DND-41 (cell line): Measurements from ENCODE around the gene MUC6.

ENCODE experiments used
- ATAC-seq: fragments of 200-7000 bp; cut with Tn5 transposase; 3 replicates; pipeline ENCODE4 v1.9.1; 2021; ENCODE audit warnings: low read depth; ENCODE audit not compliant: insufficient read depth
- DNase-seq: peaks from one replicate; pipeline ENCODE4 v3.0.0-alpha.2; 2020
- H2AFZ ChIP-seq: 2 replicates; pipeline ENCODE4 v1.6.0; 2012; ENCODE audit warnings: low read depth, low read length
- H3K27ac ChIP-seq: 2 replicates; pipeline ENCODE4 v1.5.1; 2012; ENCODE audit warnings: low read length, inconsistent platforms
- H3K27me3 ChIP-seq: fragments of 200-600 bp; sonication (generic); 2 replicates; pipeline ENCODE4 v1.6.0; 2012; ENCODE audit warnings: low read length, mild to moderate bottlenecking, inconsistent platforms; ENCODE audit not compliant: insufficient read depth, poor library complexity
- H3K36me3 ChIP-seq: 2 replicates; pipeline ENCODE4 v1.5.1; 2012; ENCODE audit warnings: low read length, inconsistent platforms; ENCODE audit not compliant: insufficient read depth
- H3K4me1 ChIP-seq: 2 replicates; pipeline ENCODE4 v1.5.1; 2012; ENCODE audit warnings: mild to moderate bottlenecking, low read length; ENCODE audit not compliant: insufficient read depth
- H3K4me2 ChIP-seq: 2 replicates; pipeline ENCODE4 v1.6.0; 2012; ENCODE audit warnings: mild to moderate bottlenecking, moderate library complexity, low read length, inconsistent platforms; ENCODE audit not compliant: insufficient read depth
- H3K4me3 ChIP-seq, 2 experiments: fragments of 200-600 bp in 1 of 2; shearing (Covaris generic) in 1 of 2; 2 replicates each; pipeline ENCODE4 v1.5.1; 2012 to 2016; ENCODE audit warnings: inconsistent platforms in 2 of 2, low read length in 2 of 2, mild to moderate bottlenecking in 2 of 2, low read depth in 1 of 2, moderate library complexity in 1 of 2
- H3K79me2 ChIP-seq: 2 replicates; pipeline ENCODE4 v1.6.0; 2012; ENCODE audit warnings: low read length, inconsistent platforms; ENCODE audit not compliant: insufficient read depth
- H3K9ac ChIP-seq: 2 replicates; pipeline ENCODE4 v1.6.0; 2012; ENCODE audit warnings: low read depth, mild to moderate bottlenecking, inconsistent platforms, low read length, moderate library complexity
- H3K9me3 ChIP-seq: 2 replicates; pipeline ENCODE4 v1.5.1; 2012; ENCODE audit warnings: low read length, moderate library complexity, mild to moderate bottlenecking, inconsistent platforms; ENCODE audit not compliant: insufficient read depth, severe bottlenecking
- H4K20me1 ChIP-seq: 2 replicates; pipeline ENCODE4 v1.6.0; 2012; ENCODE audit warnings: low read length; ENCODE audit not compliant: insufficient read depth
- EZH2 ChIP-seq: IDR thresholded peaks from 3 replicates; pipeline ENCODE4 v1.6.1; 2012; ENCODE audit warnings: borderline replicate concordance, low read depth, mild to moderate bottlenecking, moderate library complexity, low read length, inconsistent platforms; ENCODE audit not compliant: severe bottlenecking
- TF ChIP-seq, protein P1 (sequence below): IDR thresholded peaks from 2 replicates; pipeline ENCODE4 v1.5.1; 2012; ENCODE audit warnings: borderline replicate concordance, low read length, moderate library complexity, mild to moderate bottlenecking; ENCODE audit not compliant: poor library complexity, severe bottlenecking; ENCODE audit errors: extremely low read depth

Gene MUC6

DNA sequence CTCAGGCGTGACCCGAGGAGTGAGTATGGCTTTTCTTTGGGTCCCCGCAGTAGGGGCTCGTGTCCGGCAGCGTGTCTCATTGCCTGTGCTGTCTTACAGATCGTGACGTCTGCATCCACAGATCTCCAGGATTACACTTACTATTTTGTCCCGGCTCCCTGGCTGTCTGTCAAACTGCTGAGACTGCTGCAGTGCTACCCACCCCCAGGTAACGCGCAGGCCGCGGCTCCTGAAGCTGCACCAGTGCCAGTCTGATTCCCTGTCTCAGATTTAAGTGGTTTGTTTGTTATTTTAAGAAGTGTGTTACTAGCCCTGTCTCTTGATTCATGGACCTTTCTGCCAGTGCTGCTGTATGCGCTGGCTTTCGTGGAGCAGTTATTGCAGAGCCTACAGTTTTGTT lies 52.0 kb downstream of the MUC6 start:
- H3K36me3 ChIP-seq = peaks cover 75% of the 10 kb centered on the region

DNA sequence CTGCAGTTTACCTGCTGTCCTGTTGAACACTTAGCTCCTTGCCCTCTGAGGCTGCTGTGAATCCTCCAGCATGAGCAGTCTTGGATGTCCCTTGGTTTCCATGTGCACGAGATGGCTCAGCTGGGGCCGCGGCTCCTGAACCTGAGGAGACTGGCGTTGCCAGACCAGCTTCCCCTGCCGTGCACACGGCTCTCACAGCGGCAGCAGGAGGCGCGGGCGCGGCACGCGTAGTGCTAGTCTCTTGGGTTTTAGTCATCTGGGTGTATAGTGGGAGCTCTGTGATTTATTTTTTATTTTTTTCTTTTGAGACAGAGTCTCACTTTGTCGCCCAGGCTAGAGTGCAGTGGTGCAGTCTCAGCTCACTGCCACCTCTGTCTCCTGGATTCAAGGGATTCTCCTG lies 54.8 kb downstream of the MUC6 start:
- Histone ChIP-seq H3K79me2 (no peaks in the 10 kb centered on the region), H3K36me3 (peaks cover 79% of the 10 kb centered on the region), H3K4me3 (no peak overlapping the region), H3K27ac (no peak overlapping the region), H3K9ac (no peak overlapping the region), H2AFZ (no peak overlapping the region), H3K4me2 (no peak overlapping the region), H3K4me1 (no peaks in the 10 kb centered on the region), H4K20me1 (peaks cover 30% of the 10 kb centered on the region), H3K9me3 (no peaks in the 10 kb centered on the region), H3K27me3 (no peaks in the 10 kb centered on the region)
- ATAC-seq (no peak), DNase-seq (no peak)
- TF ChIP-seq EZH2 = no peak
- TF ChIP-seq, protein P1, sequence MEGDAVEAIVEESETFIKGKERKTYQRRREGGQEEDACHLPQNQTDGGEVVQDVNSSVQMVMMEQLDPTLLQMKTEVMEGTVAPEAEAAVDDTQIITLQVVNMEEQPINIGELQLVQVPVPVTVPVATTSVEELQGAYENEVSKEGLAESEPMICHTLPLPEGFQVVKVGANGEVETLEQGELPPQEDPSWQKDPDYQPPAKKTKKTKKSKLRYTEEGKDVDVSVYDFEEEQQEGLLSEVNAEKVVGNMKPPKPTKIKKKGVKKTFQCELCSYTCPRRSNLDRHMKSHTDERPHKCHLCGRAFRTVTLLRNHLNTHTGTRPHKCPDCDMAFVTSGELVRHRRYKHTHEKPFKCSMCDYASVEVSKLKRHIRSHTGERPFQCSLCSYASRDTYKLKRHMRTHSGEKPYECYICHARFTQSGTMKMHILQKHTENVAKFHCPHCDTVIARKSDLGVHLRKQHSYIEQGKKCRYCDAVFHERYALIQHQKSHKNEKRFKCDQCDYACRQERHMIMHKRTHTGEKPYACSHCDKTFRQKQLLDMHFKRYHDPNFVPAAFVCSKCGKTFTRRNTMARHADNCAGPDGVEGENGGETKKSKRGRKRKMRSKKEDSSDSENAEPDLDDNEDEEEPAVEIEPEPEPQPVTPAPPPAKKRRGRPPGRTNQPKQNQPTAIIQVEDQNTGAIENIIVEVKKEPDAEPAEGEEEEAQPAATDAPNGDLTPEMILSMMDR = no peak

More for the DNA sequence above, 52.0 kb downstream of the MUC6 start:
- ATAC-seq (no peak), DNase-seq (no peak)
- no peak overlapping the region for H3K27ac ChIP-seq
- no peaks in the 10 kb centered on the region for H3K27me3 ChIP-seq
- H2AFZ ChIP-seq = no peak overlapping the region
- H3K79me2 ChIP-seq = no peaks in the 10 kb centered on the region
- H3K4me2 ChIP-seq = no peak overlapping the region
- TF ChIP-seq, protein P1 = no peak
- TF ChIP-seq EZH2 = no peak
- H3K4me3 ChIP-seq = no peak overlapping the region
- no peaks in the 10 kb centered on the region for H3K9me3 ChIP-seq
- peaks cover 3% of the 10 kb centered on the region for H4K20me1 ChIP-seq
- H3K4me1 ChIP-seq = no peaks in the 10 kb centered on the region
- H3K9ac ChIP-seq = no peak overlapping the region

DNA sequence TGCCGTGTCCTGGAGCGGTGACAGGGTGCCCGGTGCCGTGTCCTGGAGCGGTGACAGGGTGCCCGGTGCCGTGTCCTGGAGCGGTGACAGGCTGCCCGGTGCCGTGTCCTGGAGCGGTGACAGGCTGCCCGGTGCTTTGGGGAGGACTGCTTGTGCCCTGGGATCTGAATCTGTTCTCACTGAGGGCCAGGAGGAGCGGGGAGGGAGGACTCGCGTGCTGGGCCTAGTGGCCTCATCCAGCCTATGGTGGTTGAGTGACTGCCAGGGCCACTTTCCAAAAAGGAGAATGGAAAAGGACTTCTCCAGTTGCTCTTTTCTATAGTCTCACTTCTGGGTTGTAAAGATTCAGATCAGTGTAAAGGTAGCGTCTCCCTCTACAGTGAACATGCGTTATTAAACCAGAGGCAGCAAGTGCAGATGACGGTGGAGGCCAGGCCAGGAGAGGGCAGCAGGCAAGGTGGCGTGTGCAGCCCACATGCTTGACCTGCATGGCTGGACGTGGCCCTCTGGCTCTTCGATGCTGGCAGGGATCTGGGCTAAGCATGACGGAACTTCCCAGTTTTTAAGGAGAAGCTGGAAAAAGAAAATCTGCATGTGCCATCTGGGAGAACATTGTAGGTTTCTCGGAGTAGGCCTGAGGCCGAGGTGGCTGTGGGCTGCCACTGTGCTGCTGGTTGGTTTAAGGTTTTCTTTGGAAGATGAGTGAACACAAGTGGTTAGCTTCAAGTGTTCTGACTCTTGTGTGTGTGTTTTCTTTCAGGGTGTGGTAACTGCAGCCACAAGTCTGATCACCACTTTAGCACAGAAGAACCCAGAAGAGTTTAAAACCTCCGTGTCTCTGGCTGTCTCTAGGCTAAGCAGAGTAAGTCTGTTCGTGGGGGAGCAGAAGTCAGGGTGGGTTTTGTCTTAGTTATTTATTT lies 55.8 kb downstream of the MUC6 start:
- H3K36me3 ChIP-seq = peaks cover 76% of the 10 kb centered on the region
- H3K9me3 ChIP-seq = no peaks in the 10 kb centered on the region
- H3K79me2 ChIP-seq = no peaks in the 10 kb centered on the region
- H3K4me2 ChIP-seq = no peak overlapping the region
- no peak overlapping the region for H3K9ac ChIP-seq
- no peak for DNase-seq
- TF ChIP-seq EZH2 = no peak
- TF ChIP-seq, protein P1 = no peak
- no peak overlapping the region for H2AFZ ChIP-seq
- peaks cover 31% of the 10 kb centered on the region for H4K20me1 ChIP-seq
- H3K4me1 ChIP-seq = no peaks in the 10 kb centered on the region
- H3K4me3 ChIP-seq = no peak overlapping the region
- ATAC-seq = no peak
- H3K27ac ChIP-seq = no peak overlapping the region
- no peaks in the 10 kb centered on the region for H3K27me3 ChIP-seq
